AG09319 (cell line): ENCODE results near the gene CSRP1.
"Not testable (repeated sequence)": the region's sequence is repeated elsewhere in the genome, so short reads cannot be mapped to it uniquely, and the experiment has no call there.

Source experiments
- DNase-seq: peaks from one replicate; pipeline ENCODE4 v3.0.0-alpha.2; 2010; ENCODE audit warnings: low read depth; ENCODE audit errors: extremely low read depth
- CTCF ChIP-seq: IDR thresholded peaks from 2 replicates; pipeline ENCODE4 v1.5.1; 2011; ENCODE audit warnings: low read depth, mild to moderate bottlenecking, inconsistent platforms, low read length, moderate library complexity

Gene CSRP1

GRCh38 chr1:201476670-201477344, 30.1 kb downstream of the CSRP1 start:
- no peak for DNase-seq
- no peak for TF ChIP-seq CTCF

GRCh38 chr1:201475915-201476669, 30.8 kb downstream of the CSRP1 start:
- no peak for TF ChIP-seq CTCF
- no peak for DNase-seq

GRCh38 chr1:201475130-201475529, 31.8 kb downstream of the CSRP1 start:
- DNase-seq = no peak
- TF ChIP-seq CTCF = no peak

DNA sequence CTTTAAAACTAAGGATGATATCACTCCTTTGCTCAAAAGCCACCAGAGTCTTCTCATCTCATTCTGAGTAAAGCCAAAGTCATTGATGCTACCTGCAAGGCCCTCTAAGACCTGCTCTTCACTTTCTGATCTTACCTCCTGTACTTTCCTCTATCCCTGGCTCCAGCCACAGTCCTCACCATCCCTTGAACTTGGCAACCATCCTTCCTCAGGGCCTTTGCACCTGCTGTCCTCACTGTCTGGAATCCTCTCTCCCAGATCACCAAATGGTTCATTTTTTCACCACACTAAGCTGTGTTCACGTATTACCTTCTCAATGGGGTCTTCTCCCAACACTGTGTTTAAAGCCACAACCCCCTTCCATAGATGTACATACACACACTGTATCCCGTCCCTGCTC, 33.6 kb downstream of the CSRP1 start:
- no peak for TF ChIP-seq CTCF
- no peak for DNase-seq

- not testable (repeated sequence) for DNase-seq
Measured at GRCh38 chr1:201472321-201472720, 34.6 kb downstream of the CSRP1 start.

- DNase-seq = peak; percentile 57
- TF ChIP-seq CTCF = no peak
Measured at GRCh38 chr1:201471772-201472171, 35.2 kb downstream of the CSRP1 start.

DNA sequence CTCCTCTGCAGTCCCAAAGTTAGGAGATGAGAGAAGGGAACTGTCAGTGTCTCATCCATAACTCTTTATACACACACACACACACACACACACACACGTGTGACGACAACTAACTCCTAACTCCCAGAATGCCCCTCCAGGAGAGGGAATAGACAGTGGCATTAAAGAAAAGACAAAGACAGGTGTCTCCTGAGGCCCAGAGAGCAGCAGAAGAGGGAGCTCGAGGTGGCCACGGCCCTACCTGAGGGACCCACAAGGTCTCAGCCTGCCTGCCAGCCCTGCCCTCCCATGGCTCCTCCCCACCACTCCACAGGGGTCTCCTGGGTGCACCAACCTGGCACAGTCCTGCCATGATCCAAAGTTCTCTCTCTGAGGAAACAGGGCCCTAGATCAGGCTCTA, 36.3 kb downstream of the CSRP1 start:
- TF ChIP-seq CTCF = no peak
- DNase-seq = no peak

DNA sequence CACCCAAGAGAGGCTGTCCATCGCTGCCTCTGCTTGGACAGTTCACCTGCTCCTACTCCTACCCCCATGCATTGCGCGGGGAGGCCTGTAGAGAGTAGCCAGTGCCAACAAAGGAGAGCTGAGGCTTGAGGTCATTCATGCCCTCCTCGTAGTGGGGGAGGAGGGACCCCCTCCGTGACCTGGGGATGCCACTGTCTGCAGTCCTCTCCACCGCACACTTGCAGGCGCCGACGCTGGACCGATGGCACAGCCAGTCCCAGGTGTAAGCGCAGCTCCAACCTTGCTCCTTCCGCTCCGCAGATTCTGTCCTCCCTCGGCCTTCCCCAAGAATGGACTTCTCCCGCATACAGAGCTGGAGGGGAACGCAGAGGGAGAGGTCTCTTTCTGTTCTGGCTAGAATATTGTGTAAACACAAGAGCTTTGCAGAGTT, 37.3 kb downstream of the CSRP1 start:
- no peak for TF ChIP-seq CTCF
- DNase-seq = no peak
